A549 treated with AZD2906 at 1 μM for 4 hours (cell line): ENCODE results near the gene PCDHA6. TPM values are rescaled to one million over a fixed set of nuclear protein-coding genes. Genes with fewer than 3 reads are reported as not detected.

Experiments used
- total RNA-seq: library from RNA; stranded (reverse); fragments of 200-300 nt; extraction: Qiagen RNA extraction; gene quantifications from 5 replicates; pipeline ENCODE4 v1.2.3, GENCODE V29; 2022

PCDHA6 gene
- 0.03 to 0.07 TPM (median 0.07 TPM) in 5 replicates for total RNA-seq

GRCh38 chr5:140827704-140828361 is at the start of gene PCDHA6:
Gene PCDHA6, plus strand, starts transcription at chr5:140827960. Its CDS starts 132 bp downstream, at chr5:140828092.

GRCh38 chr5:140785905-140786686 is 41.7 kb upstream of the PCDHA6 start, which contains the start of gene PCDHA1:
Gene PCDHA1, plus strand, starts transcription at chr5:140786140.

GRCh38 chr5:140794595-140795258 is 33.0 kb upstream of the PCDHA6 start, which contains the start of gene PCDHA2:
Gene PCDHA2, plus strand, starts transcription at chr5:140794852.

GRCh38 chr5:140800816-140801493 is 26.8 kb upstream of the PCDHA6 start, which contains the start of gene PCDHA3:
Gene PCDHA3, plus strand, starts transcription at chr5:140801057.

GRCh38 chr5:140806834-140807775 is 20.7 kb upstream of the PCDHA6 start, which contains the start of gene PCDHA4:
Gene PCDHA4, plus strand, starts transcription at chr5:140807068.

GRCh38 chr5:140821375-140822280 is 6.1 kb upstream of the PCDHA6 start, which contains the start of gene PCDHA5:
Gene PCDHA5, plus strand, starts transcription at chr5:140821613.

GRCh38 chr5:140833993-140834392 is 6.2 kb downstream of the PCDHA6 start, which contains the start of gene PCDHA7:
Gene PCDHA7, plus strand, starts transcription at chr5:140834269. Its CDS starts 115 bp downstream, at chr5:140834384.

GRCh38 chr5:140840978-140841962 is 13.5 kb downstream of the PCDHA6 start, which contains the start of gene PCDHA8:
Gene PCDHA8, plus strand, starts transcription at chr5:140841187. Its CDS starts 135 bp downstream, at chr5:140841322.

GRCh38 chr5:140848139-140849102 is 20.7 kb downstream of the PCDHA6 start, which contains the start of gene PCDHA9:
Gene PCDHA9, plus strand, starts transcription at chr5:140848382. Its CDS starts 114 bp downstream, at chr5:140848496.

GRCh38 chr5:140855772-140856674 is 28.3 kb downstream of the PCDHA6 start, which contains the start of gene PCDHA10:
Gene PCDHA10, plus strand, starts transcription at chr5:140855897. Its CDS starts 152 bp downstream, at chr5:140856049.

GRCh38 chr5:140868721-140869554 is 41.2 kb downstream of the PCDHA6 start, which contains the start of gene PCDHA11:
Gene PCDHA11, plus strand, starts transcription at chr5:140868957. Its CDS starts 147 bp downstream, at chr5:140869104.

GRCh38 chr5:140875085-140876065 is 47.6 kb downstream of the PCDHA6 start, which contains the start of gene PCDHA12:
Gene PCDHA12, plus strand, starts transcription at chr5:140875308. Its CDS starts 165 bp downstream, at chr5:140875473.

